Measurements from ENCODE around the gene BCHE.
"Not testable (repeated sequence)": the region's sequence is repeated elsewhere in the genome, so short reads cannot be mapped to it uniquely, and the experiment has no call there.

The BCHE gene

DNA sequence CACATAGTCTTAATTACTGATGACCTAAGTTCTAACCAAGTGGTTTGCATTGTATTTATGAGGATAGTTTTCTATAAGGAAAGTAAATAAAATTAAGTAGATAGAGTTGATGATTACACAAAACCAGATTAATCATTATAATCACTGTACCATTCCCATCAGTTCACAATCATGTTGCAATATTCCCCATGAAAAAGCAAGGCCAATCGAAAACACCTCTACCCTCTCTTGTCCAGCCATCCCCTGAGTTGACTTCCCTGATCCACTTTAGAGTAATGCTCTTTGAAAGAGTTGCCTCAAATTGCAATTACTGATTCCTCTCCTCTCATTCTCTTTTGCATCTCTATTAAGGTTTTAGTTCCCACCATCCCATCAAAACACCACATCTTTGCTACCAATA lies 21.0 kb downstream of the BCHE start:
- no peak for DNase-seq

- DNase-seq: no peak
Observed at GRCh38 chr3:165815682-165816081, 21.5 kb downstream of the BCHE start.

DNA sequence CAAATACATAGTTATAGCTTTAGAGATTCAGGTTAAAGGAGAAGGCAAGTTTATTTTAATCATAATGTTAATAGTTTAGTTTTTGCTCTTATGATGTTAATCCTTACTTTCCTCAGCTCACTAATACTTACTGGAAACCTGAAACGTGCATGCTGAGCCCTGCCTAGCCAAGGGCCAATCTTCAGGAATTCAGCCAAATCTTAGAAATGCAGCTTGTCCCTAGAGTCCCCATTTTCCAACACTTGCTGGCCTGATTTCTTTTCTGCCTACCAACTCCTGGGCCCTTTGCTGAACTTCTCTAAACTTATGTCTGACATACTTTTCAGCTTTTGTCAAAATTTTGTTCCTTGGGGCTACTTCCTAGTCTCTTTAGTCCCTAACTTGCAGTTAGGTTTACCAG lies 22.8 kb downstream of the BCHE start:
- no peak for DNase-seq

GRCh38 chr3:165807937-165808336 lies 29.3 kb downstream of the BCHE start:
- DNase-seq: not testable (repeated sequence)

DNA sequence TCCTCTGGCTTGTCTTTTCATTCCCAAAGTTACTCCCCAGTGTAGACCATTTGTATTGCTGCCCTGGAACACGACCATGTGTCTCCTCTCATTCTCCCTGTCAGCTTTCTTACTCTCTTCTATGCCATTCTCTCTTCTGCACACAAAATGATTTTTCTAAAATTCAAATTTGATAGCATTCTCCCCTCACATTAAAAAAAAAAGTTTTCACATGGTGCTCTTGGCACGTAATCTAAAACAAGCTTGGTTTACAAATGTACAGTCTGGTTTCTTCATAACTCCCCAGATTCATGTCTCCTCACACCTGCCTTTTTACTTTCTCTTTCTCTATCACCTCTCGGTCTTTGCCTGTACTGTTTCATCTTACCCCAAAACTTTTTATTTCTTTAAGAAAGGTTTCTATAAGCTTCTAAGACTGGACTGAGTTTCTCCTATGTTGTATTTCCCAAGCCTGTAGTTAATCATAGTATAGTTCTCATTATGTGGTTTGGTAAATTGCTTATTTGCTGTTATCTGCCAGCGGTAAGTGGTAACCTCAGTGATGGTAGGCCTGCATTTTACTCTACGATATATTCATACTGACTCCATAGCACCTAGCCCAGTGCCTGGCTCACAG lies 31.2 kb downstream of the BCHE start:
- no peak for DNase-seq

DNA sequence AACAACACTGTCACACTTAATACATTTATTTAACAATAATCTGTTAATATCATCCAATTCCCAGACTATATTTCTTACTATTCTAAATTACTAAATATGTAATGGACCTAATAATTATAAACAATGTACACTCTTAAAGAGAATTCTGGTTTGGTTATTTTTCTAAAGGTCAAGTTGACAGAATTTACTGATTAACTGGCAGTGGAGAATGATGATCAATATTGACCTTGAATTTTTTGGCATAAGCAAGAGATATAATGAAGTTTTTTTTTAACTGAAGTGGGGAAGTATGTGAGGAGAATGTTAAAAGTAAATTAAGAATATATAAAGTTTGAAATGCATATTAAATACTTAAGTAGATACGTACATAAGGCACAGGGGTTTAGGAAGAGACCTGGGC lies 33.8 kb downstream of the BCHE start:
- no peak for DNase-seq

DNA sequence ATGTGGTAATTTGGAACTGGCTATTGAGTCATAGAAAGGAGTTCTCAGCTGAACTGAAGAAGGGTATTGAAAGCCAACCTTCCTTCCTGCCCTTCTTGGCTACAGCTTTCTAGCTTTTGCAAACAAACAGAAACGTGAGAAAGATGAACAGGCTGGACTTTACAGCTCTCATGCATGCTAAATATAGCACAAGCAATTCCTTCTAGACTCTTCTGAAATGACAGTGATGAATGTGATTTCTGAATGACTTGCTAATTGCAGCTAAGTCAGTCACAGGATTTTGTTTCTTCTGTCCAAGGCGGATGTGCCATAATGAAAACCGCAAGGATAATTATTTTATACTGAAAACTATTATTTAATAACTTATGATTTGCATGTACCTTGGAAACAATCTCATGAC lies 36.3 kb downstream of the BCHE start:
- no peak for DNase-seq

DNA sequence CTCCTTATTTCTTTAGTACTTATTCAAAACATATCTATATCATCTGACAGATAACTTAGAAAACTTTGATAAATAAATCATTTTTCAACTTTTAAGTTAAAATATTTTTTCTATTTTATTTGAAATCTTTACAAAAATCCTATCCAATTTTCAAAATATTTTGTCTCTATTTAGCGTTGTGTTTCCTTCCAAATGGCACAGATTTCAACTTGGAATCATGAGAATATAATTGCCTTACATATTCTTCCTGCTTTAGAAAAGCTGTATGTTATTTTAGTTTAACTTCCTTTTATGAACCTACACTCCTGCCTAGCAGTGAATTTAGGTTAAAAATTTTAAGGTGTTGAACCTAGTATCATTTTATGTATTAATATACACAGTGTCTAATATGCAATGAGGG lies 38.2 kb downstream of the BCHE start:
- no peak for DNase-seq

GRCh38 chr3:165797551-165797950 lies 39.7 kb downstream of the BCHE start:
- no peak for DNase-seq

DNA sequence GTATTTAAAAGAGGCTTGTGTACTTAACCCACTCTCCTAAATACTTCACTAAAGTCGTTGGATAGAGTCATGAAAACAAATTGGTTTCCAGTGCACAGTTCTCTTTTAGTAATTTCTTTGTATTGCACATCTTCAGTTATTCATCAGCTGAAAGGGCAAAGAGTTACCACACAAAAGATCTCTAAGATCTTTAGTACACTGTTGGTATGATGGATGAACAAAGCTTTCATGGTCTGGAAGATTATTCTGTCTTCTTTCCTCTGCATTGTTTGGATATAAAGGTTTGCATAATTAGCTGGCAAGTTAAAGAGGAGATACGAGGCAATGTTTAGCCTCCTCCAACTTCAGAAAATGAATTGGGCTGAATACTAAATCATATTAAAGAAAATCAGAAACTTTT lies 40.5 kb downstream of the BCHE start:
- DNase-seq: no peak

GRCh38 chr3:165788531-165788930 lies 48.7 kb downstream of the BCHE start:
- no peak for DNase-seq

DNA sequence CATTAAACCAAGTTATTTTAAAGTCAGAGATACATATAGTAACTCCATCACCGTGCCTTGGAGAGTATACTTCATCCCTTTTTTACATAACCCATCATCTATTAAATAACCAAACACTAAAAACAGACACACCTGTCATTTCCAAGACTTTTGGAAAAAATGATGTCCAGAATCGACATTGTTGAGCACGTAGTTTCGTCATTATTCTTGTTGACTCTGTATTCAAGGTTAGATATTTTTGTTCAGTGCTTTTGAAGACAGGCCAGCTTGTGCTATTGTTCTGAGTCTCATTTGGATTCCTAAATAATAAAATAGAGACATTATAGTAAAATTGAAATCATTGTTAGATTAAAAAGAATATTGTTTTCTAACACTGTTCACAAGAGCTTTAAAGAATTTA lies 51.2 kb downstream of the BCHE start:
- no peak for DNase-seq

DNA sequence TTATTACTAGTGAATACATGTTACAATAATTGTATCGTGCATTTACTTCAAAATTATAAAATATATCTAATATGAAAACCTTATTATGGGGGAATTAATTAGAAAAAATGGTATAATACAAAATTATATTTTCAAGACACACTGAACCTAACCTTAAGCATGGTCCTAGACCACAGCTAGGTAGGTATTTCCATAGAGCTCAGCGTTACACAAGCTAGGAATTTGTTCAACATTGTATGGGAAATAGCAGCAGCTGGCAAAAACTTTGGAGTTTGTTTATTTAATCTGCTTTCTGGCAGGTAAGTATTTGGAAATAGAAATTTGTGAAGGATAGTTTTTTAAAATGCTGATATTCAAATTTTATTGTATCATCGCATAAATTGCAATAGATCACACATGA lies 52.9 kb downstream of the BCHE start:
- DNase-seq: no peak

GRCh38 chr3:165783383-165783782 lies 53.8 kb downstream of the BCHE start:
- DNase-seq: no peak

- no peak for DNase-seq
Observed at GRCh38 chr3:165778891-165779290, 58.3 kb downstream of the BCHE start.

- no peak for DNase-seq
Observed at GRCh38 chr3:165778456-165778855, 58.8 kb downstream of the BCHE start.

GRCh38 chr3:165775824-165776223 lies 61.4 kb downstream of the BCHE start:
- no peak for DNase-seq

- no peak for DNase-seq
Observed at GRCh38 chr3:165770781-165771180, 66.4 kb downstream of the BCHE start.

GRCh38 chr3:165768680-165769079 lies 68.5 kb downstream of the BCHE start:
- DNase-seq: no peak

DNA sequence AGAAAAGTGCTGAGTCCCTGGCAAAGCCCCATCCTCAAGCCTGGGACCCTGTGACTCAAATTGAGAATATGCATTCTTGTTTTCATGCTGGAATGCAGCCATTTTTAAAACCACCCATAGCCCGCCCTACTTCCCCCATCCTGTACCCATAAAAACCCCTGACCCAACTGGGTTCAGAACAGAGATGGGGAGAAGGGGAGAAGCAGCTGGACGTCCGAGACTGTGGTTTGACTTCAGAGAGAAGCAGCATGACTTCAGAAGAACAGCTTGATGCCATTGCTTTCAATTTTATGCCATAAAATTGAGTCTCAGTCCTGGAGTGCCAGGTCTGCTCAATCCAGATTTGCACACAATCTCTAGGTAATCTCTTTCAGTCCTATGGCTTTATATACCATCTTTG lies 78.2 kb downstream of the BCHE start:
- no peak for DNase-seq

DNA sequence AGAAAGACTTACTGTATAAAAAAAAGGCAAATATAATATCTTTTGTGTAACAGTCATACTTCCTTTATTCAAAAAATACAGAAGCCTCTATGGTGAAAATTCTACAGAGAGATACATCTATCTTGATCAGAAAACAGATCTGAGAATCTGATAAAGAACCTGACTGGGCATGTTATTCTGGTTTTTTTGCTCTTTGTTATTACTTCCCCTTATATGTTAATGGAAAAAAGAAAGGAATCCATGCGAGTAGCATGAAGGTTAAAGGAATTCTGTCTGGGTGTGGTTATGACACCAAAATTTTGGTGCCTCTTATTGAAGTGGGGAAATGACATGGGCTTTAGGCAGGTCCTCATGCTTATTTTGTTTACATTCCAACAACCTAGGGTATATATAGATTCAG lies 81.7 kb downstream of the BCHE start:
- DNase-seq: peak; percentile 2

DNA sequence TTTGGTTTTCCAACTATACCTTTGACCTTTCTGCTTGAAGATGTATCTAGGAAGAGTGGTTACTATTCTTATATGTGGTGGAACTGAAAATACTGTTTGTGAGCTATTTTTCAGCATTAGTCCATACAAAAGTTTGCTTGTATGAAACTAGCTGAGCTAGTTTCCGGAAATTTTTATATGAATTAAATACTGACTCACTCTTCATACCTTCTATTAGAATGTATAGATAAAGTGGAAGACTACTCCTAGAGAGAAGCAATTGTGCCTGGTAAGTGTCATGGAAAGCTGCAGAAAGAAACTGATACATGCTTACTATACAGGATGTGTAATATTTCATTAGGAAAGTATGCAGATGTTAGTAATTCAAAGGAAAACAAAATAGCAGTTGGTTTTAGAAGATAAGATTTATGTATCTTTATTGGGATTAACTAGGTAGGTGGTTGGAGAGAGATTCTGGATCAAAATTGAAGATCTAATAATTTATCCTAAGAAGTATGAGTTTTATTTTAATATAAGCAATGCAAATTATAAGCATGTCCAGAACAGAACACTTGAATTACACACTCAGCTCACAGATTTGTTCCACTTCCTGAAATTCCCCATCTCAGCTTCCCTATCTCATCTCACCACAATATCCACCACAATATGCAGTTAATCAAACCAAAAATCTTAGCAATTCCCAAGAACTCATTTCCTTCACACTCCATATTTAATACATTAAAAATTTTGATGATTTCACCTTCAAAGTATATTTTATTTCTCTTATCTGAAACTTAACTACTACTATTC lies 82.8 kb downstream of the BCHE start:
- DNase-seq: no peak

DNA sequence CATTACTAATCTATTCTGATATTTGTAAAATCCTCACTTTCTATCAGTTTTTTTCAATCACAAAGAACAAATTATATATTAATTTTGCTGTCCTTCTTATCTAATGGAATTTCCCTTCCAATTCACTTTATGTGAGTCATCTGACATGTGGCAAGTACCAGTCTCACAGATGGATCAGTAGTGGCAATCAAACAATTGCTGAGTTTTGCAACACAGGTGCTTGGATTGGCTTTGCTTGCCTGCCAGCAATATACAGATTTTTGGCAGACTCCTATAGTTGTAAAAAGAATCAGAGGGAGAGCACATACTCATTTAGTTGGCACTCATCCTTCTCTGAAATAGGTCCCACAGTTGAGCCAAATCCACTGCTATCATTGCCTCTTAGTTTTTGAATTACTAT lies 83.7 kb downstream of the BCHE start:
- DNase-seq: no peak

DNA sequence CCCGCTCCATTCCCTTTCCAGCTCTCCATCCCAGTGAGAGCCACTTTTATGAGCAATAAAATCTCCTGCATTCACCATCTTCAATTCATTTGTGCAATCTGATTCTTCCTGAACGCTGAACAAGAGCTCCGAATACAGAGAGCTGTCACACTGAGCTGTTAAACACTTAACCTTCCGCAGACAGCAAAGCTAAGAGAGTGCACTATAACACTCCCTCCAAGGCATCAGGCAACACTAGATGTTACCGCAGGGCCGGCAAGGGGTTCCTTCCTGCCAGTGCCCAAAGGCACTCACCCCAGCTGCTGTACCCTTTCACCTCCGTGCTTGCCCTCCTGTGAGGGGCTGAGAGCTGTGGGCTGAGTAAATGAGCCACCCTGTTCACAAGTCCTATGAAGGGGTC lies 85.6 kb downstream of the BCHE start:
- no peak for DNase-seq

GRCh38 chr3:165749821-165750220 lies 87.4 kb downstream of the BCHE start:
- no peak for DNase-seq

Data from hematopoietic multipotent progenitor cell treated with erythropoietin and hydrocortisone succinate and interleukin-3 and kit ligand, for 6 days (in vitro differentiated cells).